ENCODE measurements around the gene MTX1. TPM values are rescaled to one million over a fixed set of nuclear protein-coding genes. Genes with fewer than 3 reads are reported as not detected.

Gene MTX1
- total RNA-seq, 1 experiment from 2014 or later = 81.3 TPM

DNA sequence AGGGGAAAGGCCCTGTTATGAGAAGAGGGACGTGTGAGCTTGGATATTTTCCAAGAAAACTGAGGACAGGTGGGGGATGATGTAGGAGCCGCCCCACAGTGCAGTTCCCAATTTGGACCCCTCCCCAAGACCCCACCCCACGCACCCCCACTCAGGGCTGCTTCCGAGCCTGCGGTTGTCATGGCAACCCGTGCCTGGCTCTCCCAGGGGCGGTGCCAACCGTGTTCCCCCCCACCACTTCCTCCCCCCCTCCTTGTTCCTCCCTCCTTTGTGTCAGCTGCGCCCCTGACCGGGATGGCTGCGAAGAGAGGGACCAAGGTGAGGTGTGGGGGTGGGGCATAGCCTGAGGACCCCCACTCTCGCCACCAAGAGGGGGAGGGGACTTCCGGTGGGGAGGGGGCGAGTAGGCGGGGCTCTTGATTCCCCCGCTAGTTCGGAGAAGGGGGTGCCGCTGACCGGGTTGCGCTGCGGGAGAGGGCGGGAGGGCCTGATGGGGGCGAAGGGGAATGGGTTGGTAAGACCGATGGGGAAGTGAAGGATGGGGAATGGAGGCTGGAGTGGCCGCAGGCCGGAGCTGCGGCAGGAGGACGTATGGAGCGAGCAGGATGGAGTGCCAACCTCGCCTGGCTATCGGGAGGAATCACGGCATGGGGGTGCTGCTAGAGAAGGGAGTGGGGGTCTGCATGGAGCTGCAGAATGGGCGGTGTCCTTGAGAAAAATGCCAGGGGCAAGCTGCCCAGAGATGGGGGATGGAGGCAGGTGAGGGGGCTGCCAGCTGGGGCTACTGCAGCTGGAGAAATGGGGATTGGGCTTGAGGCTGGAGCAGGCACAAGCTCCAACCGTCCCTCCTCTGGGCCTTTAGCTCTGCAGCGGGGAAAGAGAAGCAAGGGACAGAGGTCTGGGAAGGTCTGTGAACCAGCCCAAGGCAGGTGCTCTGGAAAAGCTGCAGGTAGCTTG, 33.9 kb upstream of the MTX1 start:
- no peak for DNase-seq (ENCODE audit: low read depth)

DNA sequence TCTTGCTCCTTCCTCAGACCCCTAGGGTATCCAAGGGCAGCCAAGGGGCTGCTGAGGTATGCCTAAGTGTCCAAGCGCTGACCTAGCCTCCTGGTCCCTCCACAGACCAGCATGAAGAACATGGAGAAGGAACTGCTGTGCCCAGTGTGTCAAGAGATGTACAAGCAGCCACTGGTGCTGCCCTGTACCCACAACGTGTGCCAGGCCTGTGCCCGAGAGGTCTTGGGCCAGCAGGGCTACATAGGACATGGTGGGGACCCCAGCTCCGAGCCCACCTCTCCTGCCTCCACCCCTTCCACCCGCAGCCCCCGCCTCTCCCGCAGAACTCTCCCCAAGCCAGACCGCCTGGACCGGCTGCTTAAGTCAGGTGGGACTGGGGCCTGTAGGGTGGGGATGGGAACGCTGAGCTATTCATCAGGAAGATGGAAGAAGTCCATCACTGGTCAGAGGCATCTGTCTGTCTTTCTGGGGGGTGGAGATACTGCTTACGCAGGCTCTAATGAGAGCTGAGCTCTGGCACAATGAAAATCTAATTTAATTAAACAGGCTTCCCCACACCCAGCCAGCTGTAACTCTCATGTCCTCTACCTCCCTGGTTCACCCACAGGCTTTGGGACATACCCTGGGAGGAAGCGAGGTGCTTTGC, 33.1 kb upstream of the MTX1 start:
- DNase-seq (ENCODE audit: low read depth) = no peak

DNA sequence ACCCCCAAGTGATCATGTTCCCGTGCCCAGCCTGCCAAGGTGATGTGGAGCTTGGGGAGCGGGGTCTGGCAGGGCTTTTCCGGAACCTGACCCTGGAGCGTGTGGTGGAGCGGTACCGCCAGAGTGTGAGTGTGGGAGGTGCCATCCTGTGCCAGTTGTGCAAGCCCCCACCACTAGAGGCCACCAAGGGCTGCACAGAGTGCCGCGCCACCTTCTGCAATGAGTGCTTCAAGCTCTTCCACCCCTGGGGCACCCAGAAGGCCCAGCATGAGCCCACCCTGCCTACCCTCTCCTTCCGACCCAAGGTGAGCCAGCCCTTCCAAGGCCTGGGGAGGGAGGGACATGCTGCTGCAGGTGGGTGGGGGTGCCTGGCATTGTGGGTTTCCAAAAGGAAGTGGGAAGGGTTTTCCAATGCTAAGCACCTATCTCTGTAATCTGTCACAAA, 32.5 kb upstream of the MTX1 start:
- DNase-seq (ENCODE audit: low read depth) = no peak

DNA sequence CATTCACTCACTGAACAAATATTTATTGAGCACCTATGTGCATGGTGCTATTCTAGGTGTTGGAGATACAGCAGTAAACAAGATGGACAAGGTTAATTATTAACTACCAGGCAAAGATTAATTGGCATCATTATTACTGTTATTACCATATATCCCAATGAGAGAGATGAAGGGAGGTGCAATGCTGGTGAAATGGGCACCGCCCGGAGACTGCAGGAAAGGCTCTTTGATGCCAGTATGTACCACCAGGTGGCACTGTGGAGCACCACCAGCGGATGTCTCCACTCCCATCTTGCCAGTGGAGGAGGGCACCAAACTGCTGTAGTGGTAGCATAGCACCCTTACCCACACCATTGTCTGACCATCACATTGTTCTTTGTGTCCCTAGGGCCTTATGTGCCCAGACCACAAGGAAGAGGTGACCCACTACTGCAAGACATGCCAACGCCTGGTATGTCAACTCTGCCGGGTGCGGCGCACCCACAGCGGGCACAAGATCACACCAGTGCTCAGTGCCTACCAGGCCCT, 31.9 kb upstream of the MTX1 start:
- DNase-seq (ENCODE audit: low read depth) = peak; percentile 74

DNA sequence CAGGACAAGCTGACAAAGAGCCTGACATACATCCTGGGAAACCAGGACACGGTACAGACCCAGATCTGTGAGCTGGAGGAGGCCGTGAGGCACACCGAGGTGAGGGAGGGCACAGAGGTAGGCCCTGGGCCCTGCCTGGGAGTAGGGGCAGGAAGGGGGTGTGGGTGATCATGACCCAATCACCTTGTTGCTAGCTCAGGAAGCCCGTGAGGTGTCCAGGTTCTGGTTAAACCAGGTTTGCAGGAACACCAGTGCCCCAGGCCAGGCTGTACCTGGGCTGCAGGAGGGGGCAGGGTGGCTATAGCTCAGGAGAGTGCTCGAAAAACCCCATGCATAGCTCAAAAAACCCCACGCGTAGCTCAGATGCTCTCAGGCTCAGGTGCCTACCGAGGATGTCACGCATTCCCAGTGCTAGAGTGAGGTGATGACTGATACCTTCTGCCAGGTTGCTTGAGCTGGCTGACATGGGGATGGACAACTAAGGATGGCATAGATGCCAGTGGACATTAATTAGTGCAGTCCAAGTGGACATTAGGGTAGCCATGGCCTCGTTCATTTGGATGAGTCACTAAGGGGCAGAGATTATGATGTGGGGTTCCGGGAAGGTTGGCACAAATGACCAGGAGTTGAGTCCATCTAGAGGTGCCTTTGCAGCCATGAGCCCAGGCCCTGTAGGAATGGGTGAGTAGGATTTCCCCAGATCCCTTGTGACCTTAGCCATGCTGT, 31.1 kb upstream of the MTX1 start:
- DNase-seq (ENCODE audit: low read depth) = peak; percentile 2

DNA sequence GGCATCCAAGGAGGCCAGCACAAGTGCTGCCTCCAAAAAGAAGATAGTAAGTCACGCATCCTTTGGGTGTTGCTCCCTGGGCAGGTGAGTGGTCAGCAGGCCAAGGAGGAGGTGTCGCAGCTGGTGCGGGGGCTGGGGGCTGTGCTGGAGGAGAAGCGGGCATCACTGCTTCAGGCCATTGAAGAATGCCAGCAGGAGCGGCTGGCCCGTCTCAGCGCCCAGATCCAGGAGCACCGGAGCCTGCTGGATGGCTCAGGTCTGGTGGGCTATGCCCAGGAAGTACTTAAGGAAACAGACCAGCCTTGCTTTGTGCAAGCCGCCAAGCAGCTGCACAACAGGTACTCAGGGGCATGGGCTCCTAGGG, 30.6 kb upstream of the MTX1 start:
- DNase-seq (ENCODE audit: low read depth) = no peak

DNA sequence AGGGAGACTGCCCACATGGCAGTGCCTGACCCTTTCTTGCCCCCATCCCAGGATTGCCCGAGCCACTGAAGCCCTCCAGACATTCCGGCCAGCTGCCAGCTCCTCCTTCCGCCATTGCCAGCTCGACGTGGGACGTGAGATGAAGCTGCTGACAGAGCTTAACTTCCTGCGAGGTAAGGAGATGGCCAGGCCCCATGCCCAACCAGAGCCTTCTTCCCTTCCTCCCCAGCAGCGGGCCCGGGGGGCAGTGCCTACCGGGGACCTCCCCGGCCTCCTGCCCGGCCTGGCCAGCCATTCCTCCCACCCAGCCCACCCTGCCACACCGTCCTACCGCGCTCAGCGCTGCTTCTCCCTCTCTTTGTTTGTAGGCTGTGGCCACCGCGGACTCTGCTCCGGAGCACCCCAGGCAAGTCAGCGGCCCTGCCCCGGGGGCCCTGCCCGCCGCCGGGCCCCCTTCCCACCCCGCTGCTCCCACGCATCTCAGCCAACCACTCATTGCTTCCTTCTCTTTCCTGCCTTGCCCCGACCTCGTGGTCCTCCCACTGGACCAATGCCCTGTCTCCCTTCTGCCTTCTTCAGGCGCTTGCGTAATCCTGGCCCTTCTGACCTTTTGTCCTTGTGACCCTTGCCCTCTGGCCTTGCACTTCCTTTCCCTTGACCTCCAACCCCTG, 29.9 kb upstream of the MTX1 start:
- DNase-seq (ENCODE audit: low read depth) = peak; percentile 2

DNA sequence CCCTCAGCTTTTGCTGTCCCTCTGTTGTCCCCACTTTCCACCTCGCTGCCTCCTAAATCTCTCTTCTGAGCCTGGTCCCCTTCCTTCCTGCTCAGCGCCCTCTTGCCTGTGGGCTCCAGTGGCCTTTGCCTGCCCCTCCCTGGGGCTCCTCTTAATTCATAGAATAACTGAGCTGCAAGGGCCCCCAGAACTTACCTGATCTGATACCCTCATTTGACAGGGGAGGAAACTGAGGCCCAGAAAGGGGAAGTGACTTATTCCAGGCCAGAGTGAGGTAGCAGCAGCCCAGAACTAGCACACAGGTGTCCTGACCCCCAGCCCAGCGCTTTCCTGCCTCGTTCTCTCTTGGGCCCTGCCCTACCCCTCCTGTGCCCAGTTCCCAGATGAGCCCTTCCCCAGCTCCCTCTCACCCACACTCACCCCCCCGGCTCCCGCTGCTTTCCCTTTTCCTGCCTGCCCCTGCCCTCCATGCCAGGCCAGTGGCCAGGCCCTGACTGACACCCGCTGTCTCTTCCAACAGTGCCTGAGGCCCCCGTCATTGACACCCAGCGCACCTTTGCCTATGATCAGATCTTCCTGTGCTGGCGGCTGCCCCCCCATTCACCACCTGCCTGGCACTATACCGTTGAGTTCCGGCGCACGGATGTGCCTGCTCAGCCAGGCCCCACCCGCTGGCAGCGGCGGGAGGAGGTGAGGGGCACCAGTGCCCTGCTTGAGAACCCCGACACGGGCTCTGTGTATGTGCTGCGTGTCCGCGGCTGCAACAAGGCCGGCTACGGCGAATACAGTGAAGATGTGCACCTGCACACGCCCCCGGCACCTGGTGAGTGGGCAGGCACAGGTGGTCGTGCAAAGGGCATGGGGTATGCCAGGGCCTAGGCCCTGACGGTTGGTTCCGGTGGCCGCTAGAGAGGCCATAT, 29.1 kb upstream of the MTX1 start:
- DNase-seq (ENCODE audit: low read depth) = no peak

DNA sequence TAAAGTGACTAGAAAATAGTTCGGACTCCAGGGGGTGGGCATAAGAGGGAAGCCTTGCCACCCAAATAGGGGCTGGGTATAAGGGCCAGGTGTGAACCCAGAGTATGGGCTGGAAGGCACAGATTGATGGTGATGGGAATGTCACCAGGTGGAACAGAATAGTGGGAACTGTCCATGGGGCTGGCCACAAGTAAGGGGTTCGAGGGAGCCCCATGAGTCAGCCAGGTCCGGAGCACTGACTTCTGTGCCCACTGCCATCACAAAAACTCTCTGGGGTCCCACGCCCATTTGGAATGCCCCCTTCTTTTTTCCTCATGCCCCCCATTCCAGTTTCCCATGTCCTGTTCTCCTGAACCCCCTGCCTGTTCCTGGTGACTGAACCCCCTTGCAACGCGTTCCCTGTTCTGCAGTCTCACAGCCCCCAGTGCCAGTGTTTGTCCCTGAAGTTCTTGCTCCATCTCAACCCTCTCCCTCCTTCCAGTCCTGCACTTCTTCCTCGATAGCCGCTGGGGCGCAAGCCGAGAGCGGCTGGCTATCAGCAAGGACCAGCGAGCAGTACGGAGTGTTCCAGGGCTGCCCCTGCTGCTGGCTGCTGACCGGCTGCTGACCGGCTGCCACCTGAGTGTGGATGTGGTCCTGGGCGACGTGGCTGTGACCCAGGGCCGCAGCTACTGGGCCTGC, 27.0 kb upstream of the MTX1 start:
- no peak for DNase-seq (ENCODE audit: low read depth)

DNA sequence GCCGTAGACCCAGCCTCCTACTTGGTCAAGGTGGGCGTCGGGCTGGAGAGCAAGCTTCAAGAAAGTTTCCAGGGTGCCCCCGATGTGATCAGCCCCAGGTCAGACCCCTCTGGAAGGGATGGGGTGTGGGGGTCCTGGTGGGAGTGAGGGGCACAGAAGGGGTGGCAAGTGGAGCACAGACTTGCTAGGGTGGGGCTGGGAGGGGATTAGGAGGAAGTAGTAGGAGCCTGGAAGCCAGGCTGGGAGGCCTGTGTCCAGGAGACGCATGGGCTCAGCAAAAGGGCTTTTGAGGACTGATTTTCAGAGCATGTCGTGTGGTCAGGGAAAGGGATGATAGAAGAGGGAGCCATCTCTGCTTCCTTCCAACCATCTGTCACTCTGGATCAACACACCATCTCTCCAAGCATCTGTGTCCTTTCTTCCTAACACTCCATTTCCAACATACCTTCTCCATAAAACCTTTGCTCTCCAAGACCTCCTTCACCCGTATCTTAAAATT, 26.4 kb upstream of the MTX1 start:
- DNase-seq (ENCODE audit: low read depth) = no peak

DNA sequence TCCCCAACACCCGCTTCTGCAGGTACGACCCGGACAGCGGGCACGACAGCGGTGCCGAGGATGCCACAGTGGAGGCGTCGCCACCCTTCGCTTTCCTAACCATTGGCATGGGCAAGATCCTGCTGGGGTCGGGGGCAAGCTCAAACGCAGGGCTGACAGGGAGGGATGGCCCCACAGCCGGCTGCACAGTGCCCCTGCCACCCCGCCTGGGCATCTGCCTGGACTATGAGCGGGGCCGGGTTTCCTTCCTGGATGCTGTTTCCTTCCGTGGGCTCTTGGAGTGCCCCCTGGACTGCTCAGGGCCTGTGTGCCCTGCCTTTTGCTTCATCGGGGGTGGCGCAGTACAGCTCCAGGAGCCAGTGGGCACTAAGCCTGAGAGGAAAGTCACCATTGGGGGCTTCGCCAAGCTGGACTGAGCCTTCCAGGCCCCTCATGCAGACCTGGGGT, 24.7 kb upstream of the MTX1 start:
- DNase-seq (ENCODE audit: low read depth) = no peak

DNA sequence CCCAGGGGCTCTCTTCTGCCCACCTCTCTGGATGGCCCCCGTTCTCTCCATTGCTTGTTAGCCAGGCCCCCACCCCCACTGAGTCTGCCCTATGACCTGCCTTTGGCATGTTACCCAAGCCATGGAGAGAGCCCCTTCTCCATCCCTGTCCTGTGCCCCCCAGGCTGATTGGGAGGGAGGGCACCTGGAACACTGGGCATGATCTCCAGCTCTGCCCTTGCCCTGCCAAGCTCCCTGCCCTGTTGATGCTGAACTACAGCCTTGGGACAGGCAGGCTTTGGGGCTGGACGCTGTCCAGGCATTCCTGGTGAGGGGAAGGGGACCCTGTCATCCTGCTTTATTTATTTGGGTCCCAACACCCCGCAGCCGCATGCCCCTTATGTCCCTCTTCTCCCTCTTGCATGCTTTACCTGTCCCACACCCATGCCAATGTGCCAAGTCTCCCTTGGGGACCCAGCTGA, 24.1 kb upstream of the MTX1 start:
- peak; percentile 2 for DNase-seq (ENCODE audit: low read depth)

DNA sequence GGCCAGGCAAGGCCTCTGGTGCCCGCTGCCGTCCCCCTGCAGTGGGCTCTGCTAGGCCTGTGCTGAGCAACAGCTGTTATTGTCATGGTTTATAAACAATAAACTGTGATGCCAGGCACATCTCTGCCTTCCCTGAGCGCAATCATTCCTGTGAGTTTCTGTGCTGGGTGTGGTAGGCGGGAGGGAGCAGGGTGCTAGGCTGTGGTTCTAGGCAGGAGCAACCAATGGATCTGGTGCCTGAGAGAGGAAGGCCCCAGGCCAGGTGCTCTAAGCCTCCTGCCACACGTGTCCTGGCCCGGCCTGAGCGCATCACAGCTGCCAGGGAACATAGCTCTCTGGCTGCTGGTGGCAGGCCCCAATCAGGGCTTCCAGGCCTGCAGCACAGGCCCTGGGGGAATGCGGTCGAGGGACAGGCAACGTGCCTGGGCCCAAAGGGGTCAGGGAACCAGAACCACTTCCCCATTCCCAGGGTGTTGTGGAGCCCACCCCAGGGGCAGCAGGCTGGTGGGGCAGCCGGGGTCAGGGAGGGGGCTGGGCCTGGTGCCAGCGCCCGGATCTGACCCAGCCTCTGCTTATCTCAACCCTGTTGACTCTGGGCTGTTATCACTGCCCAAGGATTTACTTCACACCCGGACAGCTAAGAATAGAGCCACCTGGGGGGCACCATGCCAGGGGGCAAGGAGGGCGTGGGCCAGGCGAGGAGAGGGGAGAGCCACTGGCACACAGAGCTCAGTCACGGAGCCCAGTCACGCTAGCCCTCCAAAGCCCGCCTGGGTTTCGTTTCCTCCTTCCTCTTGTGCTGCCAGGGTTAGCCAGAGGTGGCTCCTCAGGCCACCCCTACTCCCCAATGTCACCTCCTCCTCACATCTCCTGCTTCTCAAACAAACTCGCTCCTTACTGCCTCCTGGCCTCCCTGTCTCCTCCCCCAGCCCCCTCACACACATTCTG, 23.4 kb upstream of the MTX1 start:
- DNase-seq (ENCODE audit: low read depth) = peak; percentile 30

DNA sequence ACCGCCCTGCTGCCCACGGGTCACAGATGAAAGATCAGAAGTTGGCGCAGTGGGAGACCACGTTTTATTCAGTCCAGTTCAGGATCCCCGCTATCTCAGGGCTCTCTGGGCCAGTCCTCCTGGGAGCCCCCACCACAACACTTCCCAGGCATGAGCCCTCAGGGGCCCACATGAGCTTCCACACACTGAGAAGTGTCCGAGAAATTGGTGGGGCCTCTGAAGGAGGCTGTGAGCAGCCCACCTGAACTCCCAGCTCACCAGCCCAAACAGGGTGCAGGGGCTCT, 22.8 kb upstream of the MTX1 start:
- DNase-seq (ENCODE audit: low read depth) = no peak

DNA sequence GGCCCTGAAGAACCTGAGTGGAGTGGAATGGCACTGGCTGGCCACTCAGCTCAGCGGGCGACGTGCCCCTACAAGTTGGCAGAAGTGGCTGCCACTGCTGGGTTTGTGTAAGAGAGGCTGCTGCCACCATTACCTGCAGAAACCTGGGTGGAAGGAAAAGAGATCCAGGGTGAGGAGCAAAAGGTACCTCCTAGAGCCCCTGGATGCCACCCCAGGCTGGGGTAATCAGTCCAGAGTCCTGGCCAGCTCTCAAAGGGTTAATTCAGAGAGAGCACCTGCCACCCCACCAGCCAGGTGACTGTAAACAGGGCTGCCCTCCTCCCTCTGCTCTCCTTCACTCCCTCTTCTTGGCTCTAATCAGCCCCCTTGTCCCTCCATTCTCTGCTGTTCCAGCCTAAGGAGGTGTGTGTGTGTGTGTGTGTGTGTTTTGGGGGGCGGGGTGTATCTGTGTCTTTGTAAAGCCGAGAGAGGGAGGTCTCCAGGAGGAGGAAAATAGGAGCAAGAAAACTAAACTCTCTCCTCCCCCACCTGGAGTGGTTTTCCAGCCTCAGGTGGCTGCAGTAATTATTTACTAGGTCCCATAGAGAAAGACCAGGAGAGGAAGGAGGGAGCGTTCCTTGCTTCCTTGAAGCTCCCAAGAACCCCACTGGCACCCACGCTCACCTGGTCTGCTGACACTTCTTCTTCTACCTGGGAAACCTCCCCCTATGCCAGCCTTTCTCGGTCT, 22.3 kb upstream of the MTX1 start:
- no peak for DNase-seq (ENCODE audit: low read depth)

DNA sequence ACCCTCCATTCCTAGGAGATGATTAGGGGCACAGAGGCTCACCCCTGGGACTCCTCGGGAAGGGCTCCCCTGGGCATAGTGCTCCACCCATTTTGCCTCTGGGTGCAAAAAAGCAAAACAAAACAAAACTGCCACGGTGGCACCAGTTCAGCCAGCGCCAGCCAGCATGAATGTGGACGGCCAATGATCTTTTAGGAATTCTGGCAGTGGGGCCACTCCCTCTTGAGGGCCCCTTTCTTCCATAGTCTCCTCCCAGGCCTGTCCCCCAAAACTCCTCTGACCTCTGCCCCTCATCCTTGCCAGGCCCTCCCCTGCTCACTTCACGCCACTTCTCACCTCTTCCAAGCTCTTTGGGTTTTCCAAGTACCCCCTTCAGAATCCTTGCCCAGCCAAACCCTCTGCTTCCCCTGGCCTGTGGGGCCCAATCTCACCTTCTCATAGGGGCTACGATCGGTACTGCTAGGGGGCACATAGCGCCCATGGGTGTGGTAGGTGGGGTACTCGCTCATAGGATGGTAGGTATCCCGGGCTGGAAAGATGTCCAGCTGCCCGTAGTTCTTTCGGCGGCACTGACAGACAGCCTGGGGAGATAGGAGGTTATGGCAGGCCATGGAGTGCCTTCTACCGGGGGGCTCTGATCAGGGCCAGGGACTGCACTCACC, 21.6 kb upstream of the MTX1 start:
- no peak for DNase-seq (ENCODE audit: low read depth)

DNA sequence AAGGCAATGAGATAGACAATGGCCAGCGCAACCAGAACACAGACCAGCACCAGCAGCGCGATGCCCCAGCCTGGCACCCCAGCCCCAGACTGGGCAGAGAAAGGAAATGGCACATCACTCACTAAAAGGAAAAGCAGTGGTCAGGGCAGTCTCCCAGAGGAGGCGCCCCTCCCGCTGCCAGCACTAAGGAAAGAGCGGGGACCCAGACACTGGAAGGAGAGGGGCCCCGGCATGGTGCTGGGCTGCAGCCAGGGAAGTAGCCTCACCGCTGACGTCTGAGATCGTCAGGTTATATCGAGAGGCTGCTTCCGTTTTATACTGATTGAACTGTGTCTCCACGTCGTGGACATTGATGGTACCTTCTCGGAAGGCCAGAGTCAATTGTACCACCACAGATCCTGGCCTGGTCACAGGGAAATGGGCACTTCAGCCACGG, 21.0 kb upstream of the MTX1 start:
- no peak for DNase-seq (ENCODE audit: low read depth)

Measured in Daoy (cell line).